GM12892 (cell line): ENCODE results near the gene GID8.

Source experiments
- POLR2A ChIP-seq: IDR thresholded peaks from 2 replicates; pipeline ENCODE4 v1.6.1; 2011; ENCODE audit warnings: low read depth, low read length, control low read depth
- POLR2AphosphoS5 ChIP-seq: IDR thresholded peaks from 2 replicates; pipeline ENCODE4 v1.6.1; 2011; ENCODE audit warnings: low read depth, low read length, control low read depth

- TF ChIP-seq POLR2A (no peak), POLR2AphosphoS5 (no peak)
Measured at GRCh38 chr20:62918831-62919230, 19.1 kb upstream of the GID8 start.
